ENCODE measurements around the gene BANP.
"Not testable (repeated sequence)": the region's sequence is repeated elsewhere in the genome, so short reads cannot be mapped to it uniquely, and the experiment has no call there.

Gene BANP

GRCh38 chr16:88108762-88109161 lies 157.5 kb downstream of the BANP start:
- TF ChIP-seq CTCF (IDR thresholded peaks at IDR 0.05; ENCODE audit: control insufficient read depth, extremely low read depth, insufficient read depth) = no peak
- no peak for DNase-seq (ENCODE audit: low read depth)
- no peak overlapping the region for H3K4me3 ChIP-seq (ENCODE audit: low read depth, low read length)

GRCh38 chr16:88109726-88110621 lies 158.7 kb downstream of the BANP start:
- H3K4me3 ChIP-seq (ENCODE audit: low read depth, low read length); DNase-seq (ENCODE audit: low read depth): not testable (repeated sequence)

GRCh38 chr16:88110875-88111494 lies 159.8 kb downstream of the BANP start:
- DNase-seq (ENCODE audit: low read depth); H3K4me3 ChIP-seq (ENCODE audit: low read depth, low read length): not testable (repeated sequence)

- not testable (repeated sequence) for H3K4me3 ChIP-seq (ENCODE audit: low read depth, low read length); DNase-seq (ENCODE audit: low read depth)
Observed at GRCh38 chr16:88111976-88112375, 160.7 kb downstream of the BANP start.

- TF ChIP-seq CTCF (IDR thresholded peaks at IDR 0.05; ENCODE audit: control insufficient read depth, extremely low read depth, insufficient read depth) = no peak
Observed at GRCh38 chr16:88113545-88114045, 162.4 kb downstream of the BANP start.

GRCh38 chr16:88114541-88115228 lies 163.5 kb downstream of the BANP start:
- H3K4me3 ChIP-seq (ENCODE audit: low read depth, low read length); DNase-seq (ENCODE audit: low read depth): not testable (repeated sequence)

More at GRCh38 chr16:88113545-88114045, 162.4 kb downstream of the BANP start:
- DNase-seq (ENCODE audit: low read depth) = no peak
- H3K4me3 ChIP-seq (ENCODE audit: low read depth, low read length) = no peak overlapping the region

GRCh38 chr16:88116121-88116520 lies 164.9 kb downstream of the BANP start:
- H3K4me3 ChIP-seq (ENCODE audit: low read depth, low read length) = no peak overlapping the region
- no peak for DNase-seq (ENCODE audit: low read depth)
- no peak for TF ChIP-seq CTCF (IDR thresholded peaks at IDR 0.05; ENCODE audit: control insufficient read depth, extremely low read depth, insufficient read depth)

GRCh38 chr16:88117476-88117868 lies 166.2 kb downstream of the BANP start:
- TF ChIP-seq CTCF (IDR thresholded peaks at IDR 0.05; ENCODE audit: control insufficient read depth, extremely low read depth, insufficient read depth) = no peak
- no peak overlapping the region for H3K4me3 ChIP-seq (ENCODE audit: low read depth, low read length)
- no peak for DNase-seq (ENCODE audit: low read depth)
